H9 (cell line): ENCODE data around the gene NAA10. TPM values are rescaled to one million over a fixed set of nuclear protein-coding genes. Genes with fewer than 3 reads are reported as not detected.

Source experiments
- DNase-seq: peaks from one replicate; pipeline ENCODE4 v3.0.0-alpha.2; 2017
- H2AFZ ChIP-seq: one replicate; pipeline ENCODE4 v1.6.1; 2013; ENCODE audit warnings: mild to moderate bottlenecking, low read length, control low read depth, moderate library complexity
- H2AK5ac ChIP-seq: 2 replicates; pipeline ENCODE4 v1.6.1; 2013; ENCODE audit warnings: low read length, control low read depth, mixed read lengths; ENCODE audit not compliant: insufficient read length
- H2BK120ac ChIP-seq: one replicate; pipeline ENCODE4 v1.6.1; 2013; ENCODE audit warnings: low read depth, mild to moderate bottlenecking, low read length, control low read depth, inconsistent platforms; ENCODE audit not compliant: poor library complexity, severe bottlenecking
- H2BK12ac ChIP-seq: 2 replicates; pipeline ENCODE4 v1.6.1; 2013; ENCODE audit warnings: low read length, control low read depth, mixed read lengths, low read depth; ENCODE audit not compliant: insufficient read length
- H2BK15ac ChIP-seq: 2 replicates; pipeline ENCODE4 v1.6.1; 2013; ENCODE audit warnings: low read depth, low read length, control low read depth
- H2BK20ac ChIP-seq: one replicate; pipeline ENCODE4 v1.6.1; 2013; ENCODE audit warnings: low read depth, mild to moderate bottlenecking, low read length, control low read depth, inconsistent platforms; ENCODE audit not compliant: poor library complexity, severe bottlenecking
- H2BK5ac ChIP-seq: 2 replicates; pipeline ENCODE4 v1.6.1; 2013; ENCODE audit warnings: low read length, control low read depth, mixed read lengths; ENCODE audit not compliant: insufficient read length
- H3K14ac ChIP-seq: 2 replicates; pipeline ENCODE4 v1.6.1; 2013; ENCODE audit warnings: low read length, control low read depth; ENCODE audit not compliant: insufficient read depth
- H3K18ac ChIP-seq: 2 replicates; pipeline ENCODE4 v1.6.1; 2013; ENCODE audit warnings: low read depth, mild to moderate bottlenecking, mixed read lengths, low read length, control low read depth; ENCODE audit not compliant: insufficient read length
- H3K23ac ChIP-seq: 2 replicates; pipeline ENCODE4 v1.6.1; 2013; ENCODE audit warnings: low read length, control low read depth, mixed read lengths, low read depth; ENCODE audit not compliant: insufficient read length
- H3K23me2 ChIP-seq: 2 replicates; pipeline ENCODE4 v1.6.1; 2013; ENCODE audit warnings: low read depth, mild to moderate bottlenecking, mixed read lengths, low read length, control low read depth; ENCODE audit not compliant: insufficient read length, poor library complexity, severe bottlenecking
- H3K27ac ChIP-seq: 2 replicates; pipeline ENCODE4 v1.5.1; 2013; ENCODE audit warnings: low read length, control low read depth, mixed read lengths, low read depth; ENCODE audit not compliant: insufficient read length
- H3K27me3 ChIP-seq: 2 replicates; pipeline ENCODE4 v1.6.1; 2013; ENCODE audit warnings: low read length, control low read depth, inconsistent platforms; ENCODE audit not compliant: insufficient read depth
- H3K4ac ChIP-seq: 2 replicates; pipeline ENCODE4 v1.6.1; 2013; ENCODE audit warnings: low read depth, mild to moderate bottlenecking, control low read depth, inconsistent platforms, low read length, moderate library complexity
- H3K4me1 ChIP-seq: 2 replicates; pipeline ENCODE4 v1.6.1; 2013; ENCODE audit warnings: low read length, control low read depth, inconsistent platforms; ENCODE audit not compliant: insufficient read depth
- H3K4me2 ChIP-seq: 2 replicates; pipeline ENCODE4 v1.6.1; 2013; ENCODE audit warnings: low read length, control low read depth, mixed read lengths; ENCODE audit not compliant: insufficient read length, insufficient read depth
- H3K56ac ChIP-seq: 2 replicates; pipeline ENCODE4 v1.6.1; 2013; ENCODE audit warnings: low read depth, mild to moderate bottlenecking, mixed read lengths, low read length, control low read depth; ENCODE audit not compliant: insufficient read length
- H3K79me1 ChIP-seq: 2 replicates; pipeline ENCODE4 v1.6.1; 2013; ENCODE audit warnings: low read depth, mild to moderate bottlenecking, moderate library complexity, low read length, control low read depth, inconsistent platforms; ENCODE audit not compliant: insufficient read depth, poor library complexity, severe bottlenecking
- H3K79me2 ChIP-seq: 2 replicates; pipeline ENCODE4 v1.6.1; 2013; ENCODE audit warnings: low read length, control low read depth, inconsistent platforms; ENCODE audit not compliant: insufficient read depth
- H3K9ac ChIP-seq: 2 replicates; pipeline ENCODE4 v1.6.1; 2013; ENCODE audit warnings: low read length, control low read depth, mixed read lengths; ENCODE audit not compliant: insufficient read length; ENCODE audit errors: extremely low read depth
- H3K9me3 ChIP-seq: one replicate; pipeline ENCODE4 v1.6.1; 2013; ENCODE audit warnings: low read depth, low read length, inconsistent platforms; ENCODE audit not compliant: control insufficient read depth
- H3T11ph ChIP-seq: one replicate; pipeline ENCODE4 v1.6.1; 2013; ENCODE audit warnings: mild to moderate bottlenecking, low read length, control low read depth, inconsistent platforms
- H4K20me1 ChIP-seq: one replicate; pipeline ENCODE4 v1.6.1; 2013; ENCODE audit not compliant: control insufficient read depth, insufficient read length, insufficient read depth
- H4K5ac ChIP-seq: 2 replicates; pipeline ENCODE4 v1.6.1; 2013; ENCODE audit warnings: low read depth, mild to moderate bottlenecking, mixed read lengths, low read length, control low read depth; ENCODE audit not compliant: insufficient read length
- H4K8ac ChIP-seq: replicated peaks from 2 replicates; pipeline ENCODE4 v1.6.1; 2013; ENCODE audit warnings: low read length, control low read depth, mixed read lengths, low read depth; ENCODE audit not compliant: insufficient read length
- H4K91ac ChIP-seq: 2 replicates; pipeline ENCODE4 v1.6.1; 2013; ENCODE audit warnings: low read depth, mild to moderate bottlenecking, moderate library complexity, mixed read lengths, low read length, control low read depth; ENCODE audit not compliant: insufficient read length
- H3K27ac Mint-ChIP-seq, 3 experiments: 2 replicates in 2 of 3; 3 replicates in 1 of 3; pipeline ENCODE4 v1.8.0; 2020 to 2021; ENCODE audit warnings: mixed read lengths in 3 of 3, mild to moderate bottlenecking in 1 of 3, moderate library complexity in 1 of 3
- H3K27me3 Mint-ChIP-seq: 2 replicates; pipeline ENCODE4 v1.8.0; 2021; ENCODE audit warnings: low read depth, mild to moderate bottlenecking, moderate library complexity, mixed read lengths
- H3K36me3 Mint-ChIP-seq, 3 experiments: 2 replicates in 2 of 3; 3 replicates in 1 of 3; pipeline ENCODE4 v1.8.0; 2020 to 2021; ENCODE audit warnings: low read depth in 3 of 3, mixed read lengths in 3 of 3; ENCODE audit not compliant: insufficient read depth in 1 of 3
- H3K4me1 Mint-ChIP-seq, 2 experiments: 2 replicates each; pipeline ENCODE4 v1.8.0; 2020; ENCODE audit warnings: mixed read lengths in 2 of 2
- H3K4me3 Mint-ChIP-seq, 2 experiments: 2 replicates in 1 of 2; 3 replicates in 1 of 2; pipeline ENCODE4 v1.8.0; 2020 to 2021; ENCODE audit warnings: mild to moderate bottlenecking in 2 of 2, mixed read lengths in 2 of 2, moderate library complexity in 1 of 2
- H3K9me3 Mint-ChIP-seq, 2 experiments: 2 replicates in 1 of 2; 3 replicates in 1 of 2; pipeline ENCODE4 v1.8.0; 2020; ENCODE audit warnings: mild to moderate bottlenecking in 2 of 2, mixed read lengths in 2 of 2, moderate library complexity in 1 of 2
- WGBS: extraction: QIAGEN DNeasy Blood & Tissue Kit; methylation state at CpG from one replicate; pipeline ENCODE4 v1.1.7; 2013; ENCODE audit warnings: missing lambda C conversion rate, low lambda C conversion rate, mixed read lengths; ENCODE audit not compliant: insufficient read length; ENCODE audit errors: extremely low coverage; 5-methylcytosine and 5-hydroxymethylcytosine counted together
- total RNA-seq: library from RNA; stranded (reverse); gene quantifications from 2 replicates; pipeline ENCODE4 v1.2.1, GENCODE V29; 2021
- TF ChIP-seq, protein P1 (sequence below): fragments of 200-600 bp; sonication (generic); conservative IDR thresholded peaks from 3 replicates; pipeline ENCODE4 v1.8.0; 2021; ENCODE audit warnings: antibody characterized with exemption, mild to moderate bottlenecking

The NAA10 gene
- total RNA-seq, 1 experiment from 2014 or later, result 101 TPM

DNA sequence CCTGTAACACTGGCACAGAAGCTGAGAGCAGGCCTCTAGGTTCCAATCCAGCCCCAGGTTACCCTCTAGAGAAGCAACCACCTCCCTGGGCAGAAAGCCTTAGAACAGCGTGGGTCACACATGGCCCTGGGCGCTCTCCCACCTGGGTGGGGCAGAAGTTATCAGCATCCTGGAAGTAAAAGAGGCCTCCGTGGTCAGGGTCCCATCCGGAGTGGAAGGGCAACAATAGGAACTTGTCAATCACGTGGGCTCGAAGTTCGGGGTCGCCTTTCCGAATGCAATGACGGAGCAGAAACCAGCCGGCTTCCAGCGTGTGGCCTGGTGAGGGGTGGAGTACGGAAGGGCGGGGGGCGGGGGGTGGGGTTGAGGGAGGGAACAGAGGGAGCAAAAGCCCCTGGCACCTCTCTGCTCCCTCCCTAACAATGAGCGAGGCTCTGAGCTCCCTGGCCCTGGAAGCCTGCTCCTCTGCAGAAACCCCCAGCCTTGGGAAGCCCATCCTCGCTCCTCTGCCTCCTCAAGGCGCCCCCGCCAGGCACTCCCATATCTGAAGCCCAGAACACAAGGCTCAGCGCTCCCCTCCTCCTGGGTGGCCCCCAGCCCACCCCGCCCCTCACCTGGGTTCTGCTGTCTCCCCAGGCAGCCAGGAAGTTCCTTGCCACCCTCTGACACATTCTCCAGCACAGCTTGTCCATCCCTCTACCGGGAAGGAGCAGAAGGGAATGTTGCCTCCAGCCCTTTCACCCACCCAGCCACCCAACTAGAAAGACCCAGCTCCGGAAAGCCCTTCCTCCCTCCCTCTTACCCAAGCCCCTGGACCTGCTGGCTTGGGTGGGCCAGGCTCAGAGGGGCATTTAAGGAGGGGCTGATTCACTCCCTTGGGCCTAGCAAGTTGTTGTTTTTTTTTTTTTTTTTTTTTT lies 6.8 kb upstream of the NAA10 start:
- no peak overlapping the region for H2BK5ac ChIP-seq
- no peaks in the 10 kb centered on the region for H3K79me2 ChIP-seq
- no peak overlapping the region for H3T11ph ChIP-seq
- H2BK20ac ChIP-seq, result peak overlapping the region; percentile 76
- peaks cover under 1% of the 10 kb centered on the region for H3K9me3 ChIP-seq
- no peak overlapping the region for H3K27ac ChIP-seq
- DNase-seq, result peak; percentile 67
- no peak overlapping the region for H4K8ac ChIP-seq
- H3K23ac ChIP-seq, result no peak overlapping the region
- peaks cover 6 to 12% (median 9%) of the 10 kb centered on the region in 3 experiments; a peak in 6 of 7 replicates for H3K36me3 Mint-ChIP-seq
- H2AFZ ChIP-seq, result no peak overlapping the region
- no peak overlapping the region for H4K91ac ChIP-seq
- no peak overlapping the region for H2BK15ac ChIP-seq
- no CpG with 5 or more reads among the region's 23 CpGs for WGBS
- TF ChIP-seq, protein P1, sequence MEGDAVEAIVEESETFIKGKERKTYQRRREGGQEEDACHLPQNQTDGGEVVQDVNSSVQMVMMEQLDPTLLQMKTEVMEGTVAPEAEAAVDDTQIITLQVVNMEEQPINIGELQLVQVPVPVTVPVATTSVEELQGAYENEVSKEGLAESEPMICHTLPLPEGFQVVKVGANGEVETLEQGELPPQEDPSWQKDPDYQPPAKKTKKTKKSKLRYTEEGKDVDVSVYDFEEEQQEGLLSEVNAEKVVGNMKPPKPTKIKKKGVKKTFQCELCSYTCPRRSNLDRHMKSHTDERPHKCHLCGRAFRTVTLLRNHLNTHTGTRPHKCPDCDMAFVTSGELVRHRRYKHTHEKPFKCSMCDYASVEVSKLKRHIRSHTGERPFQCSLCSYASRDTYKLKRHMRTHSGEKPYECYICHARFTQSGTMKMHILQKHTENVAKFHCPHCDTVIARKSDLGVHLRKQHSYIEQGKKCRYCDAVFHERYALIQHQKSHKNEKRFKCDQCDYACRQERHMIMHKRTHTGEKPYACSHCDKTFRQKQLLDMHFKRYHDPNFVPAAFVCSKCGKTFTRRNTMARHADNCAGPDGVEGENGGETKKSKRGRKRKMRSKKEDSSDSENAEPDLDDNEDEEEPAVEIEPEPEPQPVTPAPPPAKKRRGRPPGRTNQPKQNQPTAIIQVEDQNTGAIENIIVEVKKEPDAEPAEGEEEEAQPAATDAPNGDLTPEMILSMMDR, result no peak
- peak overlapping the region; percentile 38 to 64; a peak in 3 of 5 replicates for H3K4me3 Mint-ChIP-seq
- no peaks in the 10 kb centered on the region for H3K23me2 ChIP-seq
- peak overlapping the region; percentile 47; the same call in 1 of the 2 replicates for H3K14ac ChIP-seq
- H3K4me1 Mint-ChIP-seq, result peaks cover 13 to 23% of the 10 kb centered on the region in 2 experiments
- H3K27me3 ChIP-seq, result no peaks in the 10 kb centered on the region
- H4K5ac ChIP-seq, result no peak overlapping the region
- no peak overlapping the region for H3K4ac ChIP-seq
- H2BK120ac ChIP-seq, result no peak overlapping the region
- H3K9ac ChIP-seq, result no peak overlapping the region
- no peaks in the 10 kb centered on the region for H3K79me1 ChIP-seq
- no peaks in the 10 kb centered on the region for H3K4me1 ChIP-seq
- H3K9me3 Mint-ChIP-seq, result peaks cover 36 to 46% of the 10 kb centered on the region in 2 experiments
- H2AK5ac ChIP-seq, result no peak overlapping the region
- H3K4me2 ChIP-seq, result no peak overlapping the region
- no peaks in the 10 kb centered on the region for H4K20me1 ChIP-seq
- H2BK12ac ChIP-seq, result no peak overlapping the region
- peak overlapping the region; percentile 31 to 95 (median 88); a peak in 5 of 7 replicates for H3K27ac Mint-ChIP-seq
- no peaks in the 10 kb centered on the region for H3K27me3 Mint-ChIP-seq
- peak overlapping the region; percentile 82 for H3K18ac ChIP-seq
- H3K56ac ChIP-seq, result no peak overlapping the region
